Vagina (tissue), 2 donors: ENCODE results near the gene SETDB1.

Experiments
- CTCF ChIP-seq, 3 experiments: fragments of 450-650 bp in 2 of 3; fragments of 200-600 bp in 1 of 3; sonication (generic) in 1 of 3; IDR thresholded peaks; one replicate each; pipeline ENCODE4 v1.5.1; 2017 to 2019; ENCODE audit warnings: antibody characterized with exemption in 3 of 3, mild to moderate bottlenecking in 2 of 3, moderate library complexity in 2 of 3
- POLR2A ChIP-seq, 2 donors: fragments of 450-650 bp; IDR thresholded peaks; one replicate each; pipeline ENCODE4 v1.6.1; 2017; ENCODE audit warnings: antibody characterized with exemption in 2 of 2, mild to moderate bottlenecking in 2 of 2, moderate library complexity in 2 of 2
- POLR2AphosphoS5 ChIP-seq, 2 donors: sonication (generic); formaldehyde crosslinking; IDR thresholded peaks; one replicate each; pipeline ENCODE4 v1.9.0; 2017; ENCODE audit warnings: antibody characterized with exemption in 2 of 2, mild to moderate bottlenecking in 2 of 2, low read depth in 1 of 2; ENCODE audit not compliant: insufficient read depth in 1 of 2

- TF ChIP-seq POLR2A (IDR thresholded peaks at IDR 0.05): peak in 1 of 2 donors; percentile 62
- peak in 1 of 3 experiments; percentile 43 for TF ChIP-seq CTCF (IDR thresholded peaks at IDR 0.05)
- TF ChIP-seq POLR2AphosphoS5 (IDR thresholded peaks at IDR 0.05; ENCODE audit: insufficient read depth in 1 of 2, low read depth in 1 of 2): peak in 1 of 2 donors; percentile 59
Measured at GRCh38 chr1:151006327-151007052, 80.3 kb downstream of the SETDB1 start, which contains the start of gene MINDY1.
